ENCODE data around the gene TACSTD2. TPM values are rescaled to one million over a fixed set of nuclear protein-coding genes. Genes with fewer than 3 reads are reported as not detected.
A peak's percentile ranks its signal among the peaks of the same experiment; 100 is the strongest.
"Not testable (repeated sequence)": the region's sequence is repeated elsewhere in the genome, so short reads cannot be mapped to it uniquely, and the experiment has no call there.

The TACSTD2 gene
- total RNA-seq, 1 donor from 2014 or later: 5.1 TPM

GRCh38 chr1:58587667-58588066 lies 10.6 kb upstream of the TACSTD2 start:
- DNase-seq (ENCODE audit: low read depth in 2 of 2): no peak

- peak in 1 of 2 donors; percentile 58 for DNase-seq (ENCODE audit: low read depth in 2 of 2)
These were observed 9.2 kb upstream of the TACSTD2 start for GRCh38 chr1:58586271-58586670.

DNA sequence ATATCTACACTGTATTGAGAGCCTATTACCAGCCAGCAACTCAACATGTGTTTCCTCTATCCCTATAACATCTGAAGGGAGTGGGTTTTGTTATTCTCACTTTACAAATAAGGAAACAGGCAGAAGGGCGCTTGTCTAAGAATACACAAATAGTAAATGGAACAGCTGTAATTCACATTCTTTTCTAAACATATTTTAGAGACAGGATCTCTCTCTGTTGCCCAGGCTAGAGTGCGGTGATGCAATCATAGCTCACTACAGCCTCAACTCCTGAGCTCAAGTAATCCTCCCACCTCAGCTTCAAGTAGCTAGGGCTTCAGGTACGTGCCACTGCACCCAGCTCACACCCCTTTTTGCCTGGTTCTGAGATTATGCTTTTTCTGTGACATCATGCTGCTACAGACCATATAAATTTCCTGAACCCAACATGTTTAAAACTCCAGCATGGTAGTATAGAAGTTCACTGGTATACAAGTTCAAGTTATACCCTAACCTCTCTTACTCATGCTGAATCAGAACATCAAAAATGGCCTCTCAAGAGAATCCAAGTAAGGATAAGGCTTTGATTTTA lies 8.6 kb upstream of the TACSTD2 start:
- peak in 1 of 2 donors; percentile 67 for DNase-seq (ENCODE audit: low read depth in 2 of 2)

GRCh38 chr1:58585166-58585565 lies 8.1 kb upstream of the TACSTD2 start:
- no peak for DNase-seq (ENCODE audit: low read depth in 2 of 2)

GRCh38 chr1:58584082-58584895 lies 7.2 kb upstream of the TACSTD2 start:
- peak; percentile 83 to 92 for DNase-seq (ENCODE audit: low read depth in 2 of 2)

DNA sequence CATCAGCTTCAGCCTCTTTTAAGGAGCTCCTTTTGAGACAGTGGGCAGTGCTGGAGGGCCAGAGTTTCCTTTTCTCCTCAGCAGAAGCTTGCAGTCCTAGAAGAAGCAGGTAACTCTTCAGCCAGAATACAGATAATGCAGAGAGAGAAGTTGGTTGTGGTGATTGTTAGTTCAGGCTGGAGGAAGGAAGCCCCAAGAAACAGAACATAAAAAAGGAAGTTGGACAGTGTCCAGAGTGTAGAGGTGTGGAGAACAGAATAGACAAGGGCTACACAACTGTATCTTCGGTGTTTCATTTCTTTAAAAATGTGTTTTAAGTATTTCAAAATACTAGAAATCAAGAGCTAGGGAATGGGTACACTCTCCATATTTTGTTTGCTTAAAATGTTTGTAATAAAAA lies 6.4 kb upstream of the TACSTD2 start:
- peak in 1 of 2 donors; percentile 73 for DNase-seq (ENCODE audit: low read depth in 2 of 2)

DNA sequence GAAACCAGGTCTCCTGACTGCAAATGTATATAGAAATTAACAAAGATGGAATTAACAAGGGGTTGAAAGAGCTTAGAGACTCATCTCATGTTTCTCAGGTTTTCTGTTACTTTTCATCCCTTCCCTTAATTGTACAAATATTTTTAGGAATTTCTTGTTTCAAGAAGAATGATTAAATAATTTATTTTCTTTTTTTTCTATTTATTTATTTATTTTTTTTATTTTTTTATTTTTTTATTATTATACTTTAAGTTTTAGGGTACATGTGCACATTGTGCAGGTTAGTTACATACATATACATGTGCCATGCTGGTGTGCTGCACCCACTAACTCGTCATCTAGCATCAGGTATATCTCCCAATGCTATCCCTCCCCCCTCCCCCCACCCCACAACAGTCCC lies 5.1 kb upstream of the TACSTD2 start:
- DNase-seq (ENCODE audit: low read depth in 2 of 2): not testable (repeated sequence)

DNA sequence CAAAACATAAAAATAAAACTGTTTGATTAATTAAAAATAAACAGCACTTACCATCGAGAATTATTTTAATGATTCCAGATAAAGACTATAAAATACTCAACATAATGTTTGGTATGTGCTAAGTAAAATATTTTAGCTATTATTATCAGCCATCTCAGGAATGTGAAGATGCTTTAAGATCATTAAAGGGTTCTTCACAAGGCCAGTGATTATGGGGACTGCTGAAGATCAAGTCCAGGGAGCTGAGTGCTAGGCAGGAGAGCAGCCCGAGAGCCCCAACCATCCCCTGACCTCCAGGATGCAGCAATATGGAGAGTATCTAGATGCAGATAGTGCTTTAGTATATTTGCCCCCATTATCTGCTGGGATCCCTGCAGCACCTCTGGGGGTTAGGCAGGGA lies 4.6 kb upstream of the TACSTD2 start:
- DNase-seq (ENCODE audit: low read depth in 2 of 2): no peak

DNA sequence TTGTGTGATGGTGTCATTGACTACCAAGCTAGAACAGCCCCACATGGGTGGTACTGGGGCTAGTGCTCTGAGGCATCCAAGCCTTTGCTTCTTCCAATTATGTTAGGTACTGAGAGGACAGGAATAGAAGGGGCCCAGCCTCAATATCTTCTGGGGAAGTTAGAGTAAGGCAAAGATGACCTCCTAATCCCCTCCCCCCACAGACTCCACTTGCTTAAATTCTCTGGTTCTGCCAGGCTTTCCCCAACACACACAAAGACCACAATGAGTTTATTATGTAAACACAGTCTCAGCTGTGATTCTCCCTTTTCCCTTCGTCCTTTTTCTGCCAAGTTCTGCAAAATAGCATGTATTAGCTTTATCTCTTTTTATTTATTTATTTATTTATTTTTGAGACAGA lies 3.1 kb upstream of the TACSTD2 start:
- DNase-seq (ENCODE audit: low read depth in 2 of 2): peak in 1 of 2 donors; percentile 15

GRCh38 chr1:58577654-58578030 lies 590 bp upstream of the TACSTD2 start:
- DNase-seq (ENCODE audit: low read depth in 2 of 2): peak in 1 of 2 donors; percentile 33

- DNase-seq (ENCODE audit: low read depth in 2 of 2): peak in 1 of 2 donors; percentile 55
These were observed 726 bp downstream of the TACSTD2 start for GRCh38 chr1:58576325-58576726.

- DNase-seq (ENCODE audit: low read depth in 2 of 2): peak in 1 of 2 donors; percentile 62
These were observed 1.3 kb downstream of the TACSTD2 start for GRCh38 chr1:58575551-58576324.

DNA sequence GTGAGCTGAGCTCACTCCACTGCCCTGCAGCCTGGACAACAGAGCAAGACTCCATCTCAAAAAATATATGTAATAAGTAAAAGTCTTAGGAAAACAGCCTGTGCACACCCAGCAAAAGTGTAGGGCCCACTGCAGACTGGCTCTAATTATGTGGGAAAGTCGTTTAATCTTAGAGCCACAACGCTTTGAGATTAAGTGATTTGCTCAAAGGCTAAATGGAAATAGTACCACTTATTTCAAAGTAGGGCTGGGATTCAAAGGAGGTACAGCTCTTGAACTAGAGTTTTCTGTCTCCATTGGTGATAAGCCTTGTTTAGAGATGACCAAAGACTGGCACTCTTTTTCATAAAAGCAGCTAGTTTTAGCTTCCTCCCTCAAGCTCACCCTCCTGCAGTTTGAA lies 2.2 kb downstream of the TACSTD2 start:
- DNase-seq (ENCODE audit: low read depth in 2 of 2): no peak

DNA sequence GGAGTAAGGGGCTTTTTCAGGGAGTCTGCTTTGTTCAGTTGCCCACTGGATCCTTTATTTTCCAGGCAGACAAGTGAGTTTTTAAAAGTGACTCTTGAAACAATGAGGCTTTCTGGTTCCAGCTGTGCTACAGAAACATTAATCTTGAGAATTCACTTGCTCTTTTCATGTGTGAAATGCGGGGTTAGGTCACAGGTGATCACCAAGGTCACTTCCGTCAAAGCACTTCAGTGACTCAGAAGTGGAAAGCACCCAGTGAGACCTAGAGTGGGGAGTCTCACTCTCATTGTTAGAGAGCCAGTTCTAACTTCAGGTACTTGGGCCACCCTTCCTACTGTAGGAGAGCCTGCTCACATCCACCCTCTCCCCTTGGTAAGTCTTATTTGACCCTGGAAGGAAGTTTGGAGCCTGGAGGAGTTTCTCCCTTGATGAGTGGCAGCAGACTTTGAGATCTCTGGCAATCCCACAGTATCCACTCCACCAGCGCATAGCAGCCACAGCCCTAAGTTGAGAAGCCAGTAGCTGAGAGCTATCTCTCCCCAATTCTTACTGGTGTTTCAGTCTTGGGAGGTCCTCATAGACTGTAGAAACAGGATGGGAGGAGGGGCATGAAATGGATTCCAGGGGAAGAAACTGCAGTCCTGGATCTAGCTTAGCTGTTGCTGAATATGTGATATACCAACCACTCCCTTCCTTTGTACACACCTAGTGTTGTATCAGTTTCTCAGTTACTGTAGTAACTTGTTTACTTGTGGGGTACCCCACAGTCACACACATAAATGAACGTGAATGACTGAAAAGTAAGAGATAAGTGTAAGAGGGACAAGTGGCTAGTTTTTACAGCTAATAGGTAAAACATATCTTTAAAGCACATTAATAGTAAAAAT lies 3.1 kb downstream of the TACSTD2 start:
- DNase-seq (ENCODE audit: low read depth in 2 of 2): peak in 1 of 2 donors; percentile 75

GRCh38 chr1:58573138-58573537 lies 3.9 kb downstream of the TACSTD2 start:
- no peak for DNase-seq (ENCODE audit: low read depth in 2 of 2)

GRCh38 chr1:58572690-58573089 lies 4.4 kb downstream of the TACSTD2 start:
- no peak for DNase-seq (ENCODE audit: low read depth in 2 of 2)

DNA sequence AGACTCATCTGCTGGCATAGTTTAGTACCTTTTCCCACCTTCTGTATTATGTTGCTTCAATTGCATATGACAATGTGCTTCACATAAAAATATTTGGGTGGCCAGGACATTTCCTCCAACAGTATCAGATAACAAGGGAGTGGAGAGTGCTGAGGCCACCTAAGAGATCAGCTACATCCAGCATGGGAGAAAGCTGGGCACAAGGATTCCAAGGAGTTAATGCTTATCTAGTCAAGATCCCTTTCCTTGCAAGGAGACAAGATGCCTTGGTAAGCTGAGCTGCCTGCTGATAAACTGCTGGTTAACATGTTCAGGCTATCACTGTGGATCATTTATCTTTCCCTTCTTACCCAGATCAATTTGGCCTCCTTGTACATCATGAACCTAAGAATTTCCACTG lies 5.4 kb downstream of the TACSTD2 start:
- DNase-seq (ENCODE audit: low read depth in 2 of 2): no peak

- no peak for DNase-seq (ENCODE audit: low read depth in 2 of 2)
These were observed 6.2 kb downstream of the TACSTD2 start for GRCh38 chr1:58570817-58571216.

GRCh38 chr1:58570094-58570493 lies 7.0 kb downstream of the TACSTD2 start:
- DNase-seq (ENCODE audit: low read depth in 2 of 2): no peak

DNA sequence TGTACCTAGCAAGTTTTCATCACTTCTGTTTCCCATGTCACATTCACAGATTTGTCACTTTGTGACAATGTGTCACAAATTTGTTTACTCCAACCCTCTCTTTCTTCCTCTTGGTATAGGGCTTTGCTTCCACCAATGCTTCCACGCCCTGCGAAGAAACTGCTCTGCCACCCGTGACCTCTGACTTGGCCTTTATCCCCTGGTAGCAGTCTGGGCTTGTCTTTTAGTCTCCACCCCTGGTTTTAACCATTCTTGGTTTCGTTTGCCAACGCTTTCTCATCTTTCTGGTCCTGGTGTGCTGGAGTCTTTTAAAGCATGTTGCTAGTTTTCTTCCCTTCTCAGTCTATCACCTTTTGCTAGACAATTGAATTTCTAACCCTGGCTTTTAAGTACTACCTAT lies 8.1 kb downstream of the TACSTD2 start:
- no peak for DNase-seq (ENCODE audit: low read depth in 2 of 2)

DNA sequence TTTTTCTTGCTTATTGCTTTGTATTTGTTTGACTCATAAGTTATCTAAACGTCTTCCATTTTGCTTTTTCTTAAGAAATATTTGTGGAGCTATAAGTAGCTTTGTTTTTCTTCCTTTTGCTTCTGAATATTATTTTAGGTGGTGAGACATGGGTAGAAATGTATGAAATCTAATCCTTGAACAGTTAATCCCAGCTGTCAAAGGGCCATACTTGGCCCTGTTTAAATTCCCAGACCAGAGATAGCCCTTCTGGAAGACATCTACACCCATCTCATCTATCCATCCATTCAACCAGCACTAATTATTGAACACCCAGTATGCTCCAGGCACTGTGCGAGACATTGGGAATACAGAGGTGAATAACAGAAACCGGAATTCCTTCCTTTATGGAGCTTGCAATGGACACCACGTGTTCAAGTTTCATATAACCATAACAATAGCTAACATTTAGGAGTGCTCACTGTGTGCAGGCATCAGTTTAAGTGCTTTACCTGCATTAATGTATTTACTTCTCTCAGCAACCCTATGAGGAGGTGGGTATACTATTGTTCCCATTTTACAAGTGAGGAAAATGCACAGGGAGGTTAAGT lies 8.7 kb downstream of the TACSTD2 start:
- no peak for DNase-seq (ENCODE audit: low read depth in 2 of 2)
